ENCODE measurements around the gene GPRIN2.
"Not testable (repeated sequence)": the region's sequence is repeated elsewhere in the genome, so short reads cannot be mapped to it uniquely, and the experiment has no call there.

- TF ChIP-seq POLR2AphosphoS5 (IDR thresholded peaks at IDR 0.05; ENCODE audit: low read depth, low read length); PHF8 (conservative IDR thresholded peaks at IDR 0.05; ENCODE audit: low read depth, low read length): not testable (repeated sequence)
Observed at GRCh38 chr10:46588221-46588620, 31.8 kb upstream of the GPRIN2 start.
